ENCODE measurements around the gene VAV2.

GRCh38 chr9:133973111-133973790, 18.9 kb downstream of the VAV2 start:
- TF ChIP-seq, protein P1, sequence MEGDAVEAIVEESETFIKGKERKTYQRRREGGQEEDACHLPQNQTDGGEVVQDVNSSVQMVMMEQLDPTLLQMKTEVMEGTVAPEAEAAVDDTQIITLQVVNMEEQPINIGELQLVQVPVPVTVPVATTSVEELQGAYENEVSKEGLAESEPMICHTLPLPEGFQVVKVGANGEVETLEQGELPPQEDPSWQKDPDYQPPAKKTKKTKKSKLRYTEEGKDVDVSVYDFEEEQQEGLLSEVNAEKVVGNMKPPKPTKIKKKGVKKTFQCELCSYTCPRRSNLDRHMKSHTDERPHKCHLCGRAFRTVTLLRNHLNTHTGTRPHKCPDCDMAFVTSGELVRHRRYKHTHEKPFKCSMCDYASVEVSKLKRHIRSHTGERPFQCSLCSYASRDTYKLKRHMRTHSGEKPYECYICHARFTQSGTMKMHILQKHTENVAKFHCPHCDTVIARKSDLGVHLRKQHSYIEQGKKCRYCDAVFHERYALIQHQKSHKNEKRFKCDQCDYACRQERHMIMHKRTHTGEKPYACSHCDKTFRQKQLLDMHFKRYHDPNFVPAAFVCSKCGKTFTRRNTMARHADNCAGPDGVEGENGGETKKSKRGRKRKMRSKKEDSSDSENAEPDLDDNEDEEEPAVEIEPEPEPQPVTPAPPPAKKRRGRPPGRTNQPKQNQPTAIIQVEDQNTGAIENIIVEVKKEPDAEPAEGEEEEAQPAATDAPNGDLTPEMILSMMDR (IDR thresholded peaks at IDR 0.05), result no peak
- no peak for TF ChIP-seq POLR2A (IDR thresholded peaks at IDR 0.05)
